ENCODE results near the gene RUBCN.

Gene RUBCN

DNA sequence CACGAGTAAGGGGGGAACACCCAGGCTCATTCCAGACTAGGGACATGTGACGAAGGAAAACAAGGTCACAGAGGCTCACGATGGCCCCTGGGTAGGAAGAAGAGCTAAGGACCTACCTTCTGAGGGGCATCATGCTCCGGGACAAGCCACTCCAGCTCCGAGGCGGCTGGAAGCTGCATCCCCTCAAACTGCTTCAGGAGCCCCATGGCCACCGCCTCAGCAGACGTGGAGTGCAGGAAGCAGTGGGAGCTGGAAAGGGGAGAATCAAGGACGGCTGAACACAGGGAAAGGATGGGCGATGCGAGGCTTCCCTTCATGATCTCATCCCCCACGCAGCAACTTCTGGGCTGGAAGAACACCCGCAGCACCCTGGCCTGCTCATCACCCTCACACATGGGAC is 53.5 kb downstream of the RUBCN start:
- no peak overlapping the region for H3K27ac ChIP-seq
- TF ChIP-seq CTCF (conservative IDR thresholded peaks at IDR 0.05): no peak

DNA sequence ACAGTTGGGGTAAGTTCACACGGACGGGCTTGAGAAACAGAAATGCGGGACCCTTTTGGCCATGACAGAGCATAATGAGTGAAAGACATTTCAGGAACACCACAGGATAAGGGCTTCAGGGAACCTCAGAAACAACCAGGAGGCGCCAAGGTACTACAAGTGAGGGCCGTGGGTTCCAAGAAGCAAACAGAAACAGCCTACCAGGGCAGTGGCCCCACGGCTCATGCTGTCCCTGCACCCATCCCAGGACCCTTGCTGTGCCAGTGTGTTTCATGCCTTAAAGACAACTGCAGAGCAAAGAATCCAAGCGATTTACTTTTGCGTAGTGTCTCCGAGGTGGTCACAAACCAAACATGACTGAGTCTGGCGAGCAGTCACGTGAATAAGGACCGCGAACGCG is 54.0 kb downstream of the RUBCN start:
- TF ChIP-seq CTCF (conservative IDR thresholded peaks at IDR 0.05): no peak
- H3K27ac ChIP-seq: no peak overlapping the region

DNA sequence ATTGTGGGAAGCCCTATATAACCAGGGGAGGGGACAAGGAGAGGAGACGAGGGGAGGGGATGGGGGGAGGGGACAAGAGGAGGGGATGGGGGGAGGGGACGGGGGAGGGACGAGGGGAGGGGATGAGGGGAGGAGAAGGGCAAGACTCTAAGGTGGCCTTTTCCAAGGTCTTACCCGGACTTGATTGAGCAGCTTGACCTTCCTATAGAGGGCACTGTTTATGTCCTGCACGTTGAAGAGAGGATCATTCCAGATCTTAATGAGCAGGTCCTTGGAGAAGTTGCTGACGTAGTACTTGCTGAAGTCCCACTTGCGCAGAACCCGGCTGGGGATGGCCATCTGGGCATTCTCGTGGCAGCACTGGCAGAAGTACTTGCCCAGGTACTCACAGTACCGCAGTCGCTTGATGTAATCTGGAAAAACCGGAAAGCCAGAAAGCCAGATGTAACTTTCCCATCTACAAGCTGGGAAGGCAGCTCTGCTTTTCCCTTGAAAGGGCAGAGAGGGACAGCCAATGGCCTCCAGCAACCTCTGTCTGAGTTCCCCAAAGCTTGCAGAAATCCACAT is 55.7 kb downstream of the RUBCN start:
- H3K27ac ChIP-seq: no peak overlapping the region
- no peak for TF ChIP-seq CTCF (conservative IDR thresholded peaks at IDR 0.05)

- no peak for TF ChIP-seq CTCF (conservative IDR thresholded peaks at IDR 0.05)
- no peak overlapping the region for H3K27ac ChIP-seq
These were observed 60.8 kb downstream of the RUBCN start for GRCh38 chr3:197675951-197676350.

- no peak for TF ChIP-seq CTCF (conservative IDR thresholded peaks at IDR 0.05)
- no peak overlapping the region for H3K27ac ChIP-seq
These were observed 61.2 kb downstream of the RUBCN start for GRCh38 chr3:197675563-197675860.

DNA sequence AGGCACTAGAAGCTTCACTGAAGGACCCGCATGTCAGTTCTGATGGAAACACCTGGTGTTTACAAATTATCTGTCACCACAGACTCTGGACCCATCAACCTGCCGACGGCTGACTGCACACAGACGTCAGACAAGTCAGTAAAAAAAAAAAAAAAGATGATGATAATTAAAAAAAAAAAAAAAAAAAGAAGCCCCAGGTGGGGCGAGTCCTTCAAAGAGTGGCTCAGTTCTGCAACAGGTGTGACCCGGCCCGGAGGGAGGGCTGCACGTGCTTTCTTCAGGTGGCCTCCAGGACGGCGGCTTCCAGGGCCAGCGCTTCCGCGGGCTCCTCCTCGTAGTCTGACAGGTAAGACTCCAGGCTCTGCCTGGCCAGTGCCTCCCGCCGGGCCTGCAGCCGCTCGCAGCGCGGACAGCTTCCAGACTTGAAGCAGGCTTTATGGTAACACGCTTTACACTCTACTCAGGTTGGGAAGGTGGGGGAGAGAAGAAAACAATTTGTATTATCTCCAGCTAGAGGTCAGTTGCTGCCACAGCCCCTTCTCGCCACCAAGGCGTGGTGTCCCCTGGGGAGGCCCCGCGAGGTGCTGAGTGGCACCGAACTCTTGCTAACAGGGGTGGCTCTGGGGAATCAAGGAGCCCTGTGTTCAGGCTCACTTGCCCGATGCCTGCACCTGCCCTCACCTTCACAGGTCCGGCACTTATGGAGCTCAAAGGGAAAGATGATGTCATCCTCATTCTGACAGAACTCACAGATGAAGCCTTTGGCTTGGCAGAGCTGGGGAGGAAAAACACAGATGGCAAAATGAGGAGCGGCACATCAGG is 61.8 kb downstream of the RUBCN start:
- TF ChIP-seq CTCF (conservative IDR thresholded peaks at IDR 0.05): no peak

DNA sequence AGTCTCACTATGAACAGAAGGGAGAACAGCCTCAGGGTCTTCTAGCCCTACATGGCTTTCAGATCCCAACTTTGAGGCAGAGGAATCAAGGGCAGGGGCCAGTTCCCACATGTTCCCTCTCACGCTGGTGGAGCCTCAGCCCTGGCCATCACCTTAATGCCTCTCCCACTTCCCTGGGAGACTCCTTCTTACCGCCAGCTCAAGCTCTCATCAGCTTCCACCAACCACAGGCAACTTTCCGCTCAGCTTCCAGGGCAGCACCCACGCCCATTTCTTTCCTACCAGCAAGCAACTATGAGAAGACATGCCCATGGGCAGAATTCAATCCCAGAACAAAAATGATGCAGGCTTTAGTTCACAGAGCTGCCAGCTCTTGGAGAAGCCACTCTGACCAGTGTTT is 63.5 kb downstream of the RUBCN start:
- no peak for TF ChIP-seq CTCF (conservative IDR thresholded peaks at IDR 0.05)
- H3K27ac ChIP-seq: no peak overlapping the region

More for the DNA sequence above, 61.8 kb downstream of the RUBCN start:
- H3K27ac ChIP-seq: no peak overlapping the region
